Activated T-cell treated with anti-CD3 and anti-CD28 coated beads for 48 hours (primary cell): ENCODE results near the gene ZBED4.
"Not testable (repeated sequence)": the region's sequence is repeated elsewhere in the genome, so short reads cannot be mapped to it uniquely, and the experiment has no call there.

ENCODE experiments used
- DNase-seq: peaks from one replicate; pipeline ENCODE4 v3.0.0-alpha.2; 2020; ENCODE audit warnings: low read depth

Gene ZBED4

DNA sequence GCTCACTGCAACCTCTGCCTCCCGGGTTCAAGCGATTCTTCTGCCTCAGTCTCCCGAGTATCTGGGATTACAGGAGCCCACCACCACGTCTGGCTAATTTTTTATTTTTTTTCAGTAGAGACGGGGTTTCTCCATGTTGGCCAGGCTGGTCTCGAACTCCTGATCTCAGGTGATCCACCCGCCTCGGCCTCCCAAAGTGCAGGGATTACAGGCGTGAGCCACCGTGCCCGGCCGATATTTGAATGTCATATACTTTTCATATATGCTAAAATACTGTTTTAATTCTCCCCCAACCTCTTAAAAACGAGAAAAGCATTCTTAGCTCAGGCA, 1.1 kb upstream of the ZBED4 start:
- not testable (repeated sequence) for DNase-seq

DNA sequence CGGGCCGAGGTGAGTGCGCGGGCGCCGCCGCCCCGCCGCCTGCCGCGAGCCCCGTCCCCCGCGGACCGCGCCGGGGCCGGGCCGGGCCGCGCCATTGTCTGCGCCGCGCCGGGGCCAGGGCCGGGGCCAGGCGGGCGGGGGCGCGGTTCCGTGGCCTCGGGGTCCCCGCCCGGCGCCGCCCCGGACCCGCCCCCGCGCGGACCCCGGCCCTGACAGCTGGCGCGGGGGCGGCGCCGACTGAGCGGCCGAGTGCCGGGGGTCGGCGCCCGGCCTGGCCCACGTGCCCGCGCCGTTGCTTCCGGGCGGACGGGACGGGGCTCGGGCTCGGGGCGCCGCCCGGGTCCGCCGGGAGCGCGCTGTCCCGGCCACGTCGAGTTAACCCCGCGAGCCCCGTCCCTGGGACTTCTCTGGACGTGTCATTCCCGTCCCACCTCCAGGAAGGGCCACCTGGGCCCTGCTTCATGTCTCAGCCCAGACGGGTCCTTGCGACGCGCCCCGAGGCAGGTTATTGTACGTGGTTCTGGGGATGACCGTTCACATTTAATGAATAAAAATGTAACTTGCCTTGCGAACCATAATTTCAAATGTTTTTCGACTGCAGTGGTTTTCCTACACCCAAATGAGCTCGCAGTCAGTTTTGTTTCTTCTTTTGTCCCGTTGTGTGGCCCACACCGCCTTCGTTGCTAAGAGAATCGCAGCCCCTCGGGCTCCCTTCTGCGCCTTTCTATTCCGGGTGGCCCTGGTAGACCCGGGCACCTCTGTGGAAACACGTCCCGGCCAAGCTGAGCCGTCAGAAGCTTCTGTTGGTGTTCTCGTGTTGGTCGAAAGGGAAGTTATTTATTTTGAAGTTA, 562 bp downstream of the ZBED4 start:
- DNase-seq, result no peak

DNA sequence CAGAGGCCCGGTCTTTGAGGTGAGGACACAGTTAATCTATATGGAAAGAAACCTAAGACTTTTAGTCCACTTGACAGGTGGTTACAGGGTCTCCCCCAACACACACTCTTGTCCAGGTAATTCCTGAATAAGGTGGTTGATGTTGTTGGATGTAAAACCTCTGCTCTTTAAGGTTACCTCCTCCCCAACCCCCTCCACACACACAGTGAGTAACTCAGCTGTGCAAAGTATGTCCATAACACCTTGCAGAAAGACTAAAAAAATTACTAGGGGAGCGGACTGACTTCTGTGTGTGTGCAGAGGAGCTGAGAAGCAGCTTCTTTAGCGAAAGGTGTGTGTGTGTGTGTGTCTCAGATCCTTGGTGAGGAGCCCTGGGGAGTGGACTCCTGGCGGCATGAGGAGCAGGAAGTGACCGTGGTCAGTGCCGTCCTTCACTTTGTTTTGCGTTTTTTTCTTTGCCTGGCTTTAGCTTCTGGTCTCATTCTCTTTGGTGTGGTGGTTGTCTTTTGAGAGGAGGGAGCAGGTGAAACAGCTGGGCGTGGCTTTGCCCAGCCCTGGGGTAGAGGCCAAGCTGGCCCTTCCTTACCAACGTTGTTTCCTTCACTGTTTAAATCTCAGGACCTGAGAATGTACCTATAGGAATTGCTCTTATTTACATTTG, 1.7 kb downstream of the ZBED4 start:
- no peak for DNase-seq

DNA sequence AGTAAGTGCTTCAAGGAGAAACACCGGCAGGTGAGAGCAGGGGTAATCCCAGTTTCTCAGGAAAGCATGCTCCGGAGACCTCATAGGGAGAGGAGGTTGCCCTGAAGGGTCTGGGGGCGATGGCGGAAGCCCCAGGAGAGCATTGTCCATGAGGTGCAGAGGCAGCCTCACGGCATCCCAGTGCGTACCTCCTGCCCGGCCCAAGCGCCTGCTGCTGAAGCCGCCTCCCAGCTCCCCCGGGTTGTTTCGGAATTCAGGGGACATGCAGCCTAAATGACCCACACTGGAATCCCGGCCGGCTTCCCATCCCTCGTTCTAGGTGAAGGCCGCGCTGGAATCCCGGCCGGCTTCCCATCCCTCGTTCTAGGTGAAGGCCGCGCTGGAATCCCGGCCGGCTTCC, 2.7 kb downstream of the ZBED4 start:
- no peak for DNase-seq

DNA sequence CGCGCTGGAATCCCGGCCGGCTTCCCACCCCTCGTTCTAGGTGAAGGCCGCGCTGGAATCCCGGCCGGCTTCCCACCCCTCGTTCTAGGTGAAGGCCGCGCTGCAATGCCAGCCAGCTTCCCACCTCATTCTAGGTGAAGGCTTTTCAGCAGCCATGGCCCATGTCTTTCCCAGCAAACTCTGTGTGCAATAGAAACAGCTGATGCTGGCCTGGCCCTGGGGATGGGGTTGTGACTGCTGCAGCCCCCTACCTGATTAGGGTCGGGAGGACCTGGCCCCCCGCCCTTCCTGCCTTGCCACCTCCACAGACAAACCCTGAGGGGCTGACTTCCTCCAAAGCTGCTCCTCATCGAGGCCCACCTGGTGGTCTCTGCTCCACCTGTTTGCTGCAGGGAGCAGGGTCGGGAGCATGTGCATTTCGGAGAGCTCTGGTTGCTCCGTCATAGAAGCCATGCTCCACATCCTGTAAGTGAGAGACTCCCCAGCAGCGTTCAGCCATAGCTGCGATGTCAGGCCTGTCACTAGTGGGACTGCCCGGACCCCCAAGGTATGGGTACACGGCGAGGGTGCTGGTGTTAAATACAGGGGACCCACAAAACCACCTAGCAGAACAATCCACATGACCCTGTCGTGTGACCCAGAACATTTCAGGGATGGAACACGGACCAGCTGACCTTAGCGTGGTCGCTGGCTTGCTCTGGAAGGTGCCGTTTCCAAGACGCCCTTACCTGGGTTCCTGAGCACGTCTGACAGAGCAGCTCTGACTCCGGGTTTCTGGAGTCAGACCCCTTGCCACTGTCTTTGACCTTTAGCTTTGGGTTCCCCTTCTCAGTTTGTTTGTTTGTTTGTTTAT, 3.3 kb downstream of the ZBED4 start:
- DNase-seq, result no peak

DNA sequence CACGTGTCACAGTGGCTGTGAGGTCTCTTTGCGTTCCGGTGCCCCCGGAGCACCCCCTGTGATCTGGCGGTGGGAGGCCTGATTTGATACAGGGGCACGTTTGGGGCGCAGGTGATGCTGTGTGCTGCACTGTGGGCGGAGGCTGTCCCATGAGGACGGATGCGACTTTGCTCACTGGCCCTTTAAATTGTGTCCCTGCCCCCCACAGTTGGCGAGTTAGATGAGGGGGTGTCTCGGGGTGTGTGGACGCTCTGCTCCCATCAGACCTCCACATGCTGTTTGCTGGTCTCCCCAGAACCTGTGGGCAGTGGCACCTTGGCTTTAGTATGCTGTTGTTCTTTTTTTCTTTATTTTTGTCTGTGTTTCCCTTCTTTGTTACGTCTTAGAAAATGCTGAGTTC, 5.2 kb downstream of the ZBED4 start:
- DNase-seq, result no peak

DNA sequence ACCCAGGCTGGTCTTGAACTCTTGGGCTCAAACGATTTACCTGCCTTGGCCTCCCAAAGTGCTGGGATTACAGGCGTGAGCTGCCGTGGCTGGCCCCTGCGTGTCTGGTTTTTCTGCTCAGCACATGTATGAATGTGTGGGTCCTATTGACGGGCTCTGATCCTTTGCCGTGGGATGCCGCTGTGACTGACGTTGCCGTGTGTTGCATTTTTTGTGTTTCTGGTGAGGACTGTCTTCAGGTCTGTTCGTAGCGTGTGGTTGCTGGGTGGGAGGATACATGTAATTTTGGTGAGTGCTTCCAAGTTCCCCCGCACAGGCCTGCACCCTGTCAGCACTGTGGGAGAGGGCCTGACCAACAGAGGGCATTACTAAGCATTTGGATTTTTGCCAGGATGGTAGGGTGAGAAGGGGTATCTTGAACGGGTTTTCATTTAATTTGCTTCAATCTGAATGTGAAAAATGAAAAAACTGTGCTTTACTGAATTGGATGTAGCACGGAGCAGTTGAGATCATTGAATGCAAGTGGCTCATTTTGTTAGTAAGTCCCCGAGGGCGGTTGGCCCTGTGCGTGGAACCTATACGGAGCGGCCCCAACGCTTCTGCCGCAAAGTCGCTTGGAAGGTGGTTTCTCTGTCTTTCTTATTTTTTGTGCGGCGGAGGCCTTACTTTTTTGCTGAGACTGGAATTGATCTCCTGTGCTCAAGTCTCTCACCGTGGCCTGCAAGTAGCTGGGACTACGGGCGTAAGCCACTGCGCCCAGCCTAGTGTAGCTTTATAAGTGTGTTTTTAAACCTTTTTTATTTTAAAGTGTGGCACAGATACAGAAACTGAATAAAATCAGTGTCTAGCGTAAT, 8.2 kb downstream of the ZBED4 start:
- no peak for DNase-seq

DNA sequence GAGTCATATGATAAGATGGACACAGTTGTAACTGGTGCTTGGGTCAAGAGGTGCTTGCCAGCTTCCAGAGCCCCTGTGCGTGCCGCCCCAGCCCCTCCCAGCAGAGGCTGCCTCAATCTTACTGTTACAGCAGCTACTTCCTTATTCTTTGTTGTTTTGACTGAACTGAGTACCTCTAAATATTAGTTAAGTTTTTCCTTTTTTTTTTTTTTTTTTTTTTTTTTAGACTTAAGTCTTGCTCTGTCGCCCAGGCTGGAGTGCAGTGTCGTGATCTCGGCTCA, 8.8 kb downstream of the ZBED4 start:
- no peak for DNase-seq

DNA sequence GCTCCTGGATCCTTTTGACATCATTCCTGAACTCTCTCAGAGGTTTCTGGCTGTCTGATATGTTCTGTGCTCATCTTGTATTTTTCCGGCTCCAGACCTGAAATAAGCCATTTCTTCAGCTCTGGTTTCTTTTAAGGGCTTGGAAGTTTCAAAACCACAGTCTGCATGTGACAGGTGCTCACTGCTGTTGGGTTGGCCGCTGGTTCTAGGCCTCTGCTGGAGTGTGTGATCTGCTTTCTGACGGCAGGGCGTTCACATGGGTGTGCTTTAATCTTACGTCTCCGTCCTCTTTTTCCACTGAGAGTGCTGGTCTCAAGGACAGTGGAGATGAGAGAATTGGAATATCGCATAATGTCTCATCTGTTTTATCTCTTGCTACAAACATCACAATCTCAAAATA, 10.3 kb downstream of the ZBED4 start:
- no peak for DNase-seq

DNA sequence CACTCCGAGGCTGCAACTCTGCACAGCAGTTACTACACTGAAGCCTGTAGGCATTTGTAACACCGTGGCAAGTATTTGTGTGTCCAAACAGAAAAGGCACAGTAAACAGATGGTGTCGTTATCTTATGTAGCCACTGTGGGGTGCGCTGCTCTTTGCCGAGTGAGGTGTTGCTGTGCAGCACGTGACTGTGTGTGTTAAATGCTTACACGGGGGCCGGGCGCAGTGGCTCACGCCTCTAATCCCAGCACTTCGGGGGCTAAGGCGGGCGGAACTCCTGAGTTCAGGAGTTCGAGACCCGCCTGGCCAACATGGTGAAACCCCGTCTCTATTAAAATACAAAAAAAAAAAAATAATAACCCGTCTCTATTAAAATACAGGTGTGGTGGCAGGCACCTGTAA, 11.5 kb downstream of the ZBED4 start:
- DNase-seq, result no peak

DNA sequence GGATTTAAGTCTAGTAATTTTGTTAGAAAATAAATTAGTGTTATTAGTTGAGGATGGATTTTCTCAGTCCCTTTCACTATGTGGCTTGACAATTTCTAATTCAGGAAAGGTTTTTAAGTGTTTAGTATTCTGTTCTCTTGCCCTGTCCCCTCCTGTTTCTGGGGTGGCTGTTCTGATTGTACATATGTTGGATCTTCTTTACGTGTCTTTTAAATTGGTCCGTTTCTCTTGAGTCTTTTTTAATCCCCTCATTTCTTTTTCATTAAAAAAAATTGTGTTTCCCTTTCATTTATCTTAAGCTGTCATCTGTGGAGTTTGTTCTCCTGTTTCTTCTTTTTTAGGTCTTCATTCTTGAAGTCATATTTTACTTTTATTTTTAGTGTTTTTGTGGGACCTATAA, 12.5 kb downstream of the ZBED4 start:
- no peak for DNase-seq

DNA sequence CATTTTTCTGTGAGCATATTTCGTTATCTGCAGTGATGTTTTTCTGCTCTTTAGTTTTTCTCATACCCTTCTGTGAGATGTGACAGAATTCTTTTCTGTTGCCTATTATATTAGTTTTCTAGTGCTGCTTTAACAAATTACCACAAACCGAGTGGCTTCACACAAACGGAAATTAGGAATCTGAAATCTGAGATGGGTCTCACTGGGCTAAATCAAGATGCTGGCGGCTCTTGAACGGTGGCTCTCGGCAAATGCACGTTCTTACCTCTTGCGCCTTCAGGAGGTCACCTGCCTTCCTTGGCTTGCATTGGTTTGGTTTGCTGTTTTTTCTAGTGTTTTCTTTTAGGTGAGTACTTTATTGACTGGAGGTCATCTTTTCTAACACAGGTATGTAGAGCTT, 13.0 kb downstream of the ZBED4 start:
- no peak for DNase-seq

DNA sequence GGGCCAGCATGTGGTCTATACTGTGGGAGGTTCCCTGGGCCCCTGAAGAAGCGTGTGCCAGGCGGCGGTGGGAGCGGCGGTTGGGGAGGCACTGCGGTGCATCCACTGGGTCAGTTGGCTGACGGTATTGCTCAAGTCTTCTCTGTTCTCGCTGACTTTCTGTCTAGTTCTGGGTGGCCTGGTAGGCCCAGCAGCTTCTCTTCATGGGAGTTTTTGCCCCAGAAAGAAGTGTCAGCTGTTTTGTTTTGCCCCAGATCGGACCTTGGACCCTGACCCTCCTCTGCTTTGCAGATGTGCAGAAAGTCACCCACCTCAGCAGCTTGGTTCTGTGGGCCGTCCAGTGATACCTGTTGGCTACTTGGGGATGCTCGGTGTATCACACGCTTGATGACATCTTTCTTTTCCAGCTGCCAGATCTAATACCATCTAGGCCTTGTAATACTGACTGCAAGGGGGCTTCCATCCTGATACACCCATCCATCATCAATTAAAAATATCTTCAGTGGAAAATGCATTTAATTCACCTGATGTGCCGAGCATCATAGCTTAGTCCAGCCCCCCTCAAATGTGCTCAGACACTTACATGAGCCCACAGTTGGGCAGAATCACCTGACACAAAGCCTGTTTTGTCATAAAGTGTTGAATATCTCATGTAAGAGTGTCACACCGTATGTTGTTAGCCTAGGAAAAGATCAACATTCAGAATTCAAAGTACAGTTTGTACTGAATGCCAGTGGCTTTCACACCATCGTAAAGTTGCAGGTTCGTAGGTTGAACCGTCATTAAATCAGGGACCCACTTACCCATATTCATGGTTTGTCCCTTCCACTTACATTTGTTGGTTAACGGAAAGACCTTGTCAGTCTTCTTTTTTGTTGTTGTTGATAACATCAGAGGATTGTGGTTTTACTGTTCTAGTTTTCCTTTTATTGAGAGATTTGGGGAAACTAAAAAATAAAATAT, 13.9 kb downstream of the ZBED4 start:
- DNase-seq, result no peak

DNA sequence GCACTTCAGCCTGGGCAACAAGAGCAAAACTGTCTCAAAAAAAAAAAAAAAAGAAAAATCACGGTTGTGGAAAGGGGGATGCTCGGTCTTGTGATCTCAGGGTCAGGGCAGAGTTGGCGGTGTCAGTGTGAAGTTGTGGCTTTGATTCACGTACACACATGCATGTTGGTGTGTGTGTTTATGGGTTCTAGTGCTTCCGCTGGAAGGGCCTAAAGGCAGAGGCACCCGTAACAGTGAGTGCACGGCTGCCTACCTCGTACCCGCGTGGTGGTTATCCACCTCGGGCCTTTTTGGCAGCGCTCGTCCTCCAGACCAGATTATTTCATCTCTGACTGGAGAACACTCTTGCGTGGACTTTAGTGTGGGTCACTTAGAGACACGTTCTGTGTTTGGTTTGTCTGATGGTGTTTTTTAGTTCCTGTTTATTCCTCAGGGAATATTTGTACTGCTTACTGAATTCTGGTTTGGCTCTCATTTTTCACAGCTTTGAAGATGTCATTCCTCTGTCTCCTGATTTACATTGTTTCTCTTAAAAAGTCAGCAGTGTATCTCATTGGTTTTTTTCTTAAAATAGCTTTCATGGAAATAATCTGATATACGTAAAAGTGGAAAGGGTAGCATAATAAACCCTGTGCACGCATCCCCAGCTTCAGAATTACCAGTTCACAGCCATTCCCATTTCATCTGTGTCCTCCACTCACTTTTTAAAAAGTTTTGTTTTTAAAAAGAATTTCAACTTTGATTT, 15.6 kb downstream of the ZBED4 start:
- DNase-seq, result no peak

DNA sequence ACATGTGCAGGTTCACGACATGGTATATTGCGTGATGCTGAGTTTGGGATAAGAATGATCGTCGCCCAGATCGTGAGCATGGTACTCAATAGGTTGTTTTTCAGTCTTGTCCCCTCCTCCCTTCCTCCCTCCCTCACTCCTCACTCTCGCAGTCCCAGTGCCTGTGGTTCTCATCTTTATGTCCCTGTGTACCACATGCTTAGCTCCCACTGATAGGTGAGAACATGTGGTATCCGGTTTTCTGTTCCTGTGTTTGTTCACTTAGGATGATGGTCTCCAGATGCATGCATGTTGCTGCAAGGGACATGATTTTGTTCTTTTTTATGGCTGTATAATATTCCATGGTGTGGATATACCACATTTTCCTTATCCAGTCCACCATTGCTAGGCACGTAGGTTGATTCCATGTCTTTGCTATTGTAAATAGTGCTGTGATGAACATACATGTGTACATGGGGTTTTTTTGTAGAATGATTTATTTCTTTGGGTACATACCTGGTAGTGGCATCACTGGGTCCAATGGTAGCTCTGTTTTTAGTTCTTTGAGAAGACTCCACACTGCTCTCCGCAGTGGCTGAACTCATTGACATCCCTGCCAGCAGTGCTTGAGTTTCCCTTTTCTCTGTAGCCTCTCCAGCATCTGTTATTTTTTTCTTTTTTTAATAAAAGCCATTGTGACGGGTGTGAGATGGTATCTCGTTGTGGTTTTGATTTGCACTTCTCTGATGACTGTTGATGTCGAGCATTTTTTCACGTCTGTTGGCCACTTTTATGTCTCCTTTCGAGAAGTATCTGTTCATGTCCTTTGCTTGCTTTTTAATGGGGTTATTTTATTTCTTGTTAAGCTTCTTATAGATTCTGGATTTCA, 16.4 kb downstream of the ZBED4 start:
- DNase-seq, result no peak

DNA sequence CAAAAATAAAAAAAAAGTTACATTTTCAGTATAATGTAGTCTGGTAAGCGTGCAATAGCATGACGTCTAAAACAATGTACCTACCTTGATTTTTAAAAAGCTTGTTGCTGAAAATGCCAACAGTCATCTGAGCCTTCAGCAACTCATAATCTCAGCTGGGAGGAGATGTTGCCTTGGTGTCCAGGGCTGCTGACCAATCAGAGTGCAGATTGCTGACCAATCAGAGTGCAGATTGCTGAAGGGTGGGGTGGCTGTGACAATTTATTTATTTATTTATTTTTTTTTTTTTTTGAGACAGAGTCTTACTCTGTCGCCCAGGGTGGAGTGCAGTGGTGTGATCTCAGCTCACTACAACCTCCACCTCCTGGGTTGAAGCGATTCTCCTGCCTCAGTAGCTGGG, 17.8 kb downstream of the ZBED4 start:
- DNase-seq, result no peak

DNA sequence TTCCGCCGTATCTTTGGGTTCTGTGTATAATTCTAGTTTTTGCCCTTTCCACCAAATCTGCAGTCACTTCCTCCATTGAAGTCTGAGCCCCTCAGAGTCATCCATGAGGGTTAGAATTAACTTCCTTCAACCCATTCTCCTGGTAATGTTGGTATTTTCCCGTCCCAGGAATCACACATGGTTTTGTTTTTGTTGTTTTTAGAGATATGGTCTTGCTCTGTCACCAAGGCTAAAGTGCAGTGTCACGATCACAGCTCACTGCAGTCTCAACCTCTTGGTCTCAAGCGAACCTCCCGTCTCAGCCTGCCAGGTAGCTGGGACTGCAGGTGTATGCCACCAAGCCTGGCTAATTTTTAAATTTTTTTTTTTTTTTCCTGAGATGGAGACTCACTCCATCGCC, 18.7 kb downstream of the ZBED4 start:
- no peak for DNase-seq

DNA sequence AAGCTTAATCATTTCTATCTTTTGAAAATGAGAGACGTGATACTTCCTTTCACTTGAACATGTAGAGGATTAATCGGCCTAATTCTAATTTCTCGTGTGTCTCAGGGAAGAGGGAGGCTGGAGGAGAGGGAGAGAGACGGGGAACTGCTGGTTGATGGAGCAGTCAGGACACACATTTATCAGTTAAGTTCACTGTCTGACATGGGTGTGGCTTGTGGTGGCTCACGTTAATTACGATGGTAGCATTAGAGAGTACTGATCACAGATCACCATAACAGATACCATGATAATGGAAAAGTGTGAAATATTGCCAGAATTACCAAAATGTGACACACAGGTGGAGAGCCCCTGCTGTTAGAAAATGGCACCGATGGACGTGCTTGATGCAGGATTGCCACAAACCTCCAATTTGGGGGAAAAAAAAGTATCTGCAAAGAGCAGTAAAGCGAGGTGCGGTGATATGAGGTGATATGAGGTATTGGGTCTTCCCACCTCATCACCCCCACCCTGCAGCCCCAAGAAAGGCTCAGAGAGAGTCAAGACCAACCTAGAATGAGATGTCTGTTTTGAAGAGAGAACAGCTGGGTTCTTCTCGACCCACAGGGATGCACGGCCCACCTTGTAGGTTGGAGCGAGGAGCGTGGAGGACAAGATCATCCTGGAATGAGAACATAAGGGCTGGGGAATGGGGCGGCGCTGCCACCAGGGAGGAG, 19.7 kb downstream of the ZBED4 start:
- DNase-seq, result no peak

DNA sequence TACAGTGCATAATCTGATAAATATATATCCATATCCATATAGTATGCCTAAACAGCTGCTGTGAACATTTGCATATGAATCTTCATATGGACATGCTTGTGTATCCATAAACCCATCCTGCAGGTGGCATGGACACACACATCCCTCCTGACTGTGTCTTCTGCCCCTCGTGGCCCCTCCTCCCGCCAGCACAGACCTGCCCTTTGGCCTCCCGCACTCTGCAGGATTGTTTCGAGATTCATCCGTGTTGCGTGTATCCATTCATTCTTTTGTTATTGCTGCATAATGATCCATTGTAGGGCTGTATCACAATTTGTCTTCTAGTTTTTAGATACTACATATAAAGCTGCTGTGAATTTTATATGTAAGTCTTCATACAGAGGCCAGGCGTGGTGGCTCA, 24.0 kb downstream of the ZBED4 start:
- no peak for DNase-seq
